ENCODE results near the gene THSD8. TPM values are rescaled to one million over a fixed set of nuclear protein-coding genes. Genes with fewer than 3 reads are reported as not detected.

THSD8 gene
- total RNA-seq, 1 donor from 2014 or later = 8.8 TPM

- Mint-ChIP-seq H3K4me1 (peaks cover 34% of the 10 kb centered on the region), H3K36me3 (no peaks in the 10 kb centered on the region), H3K9me3 (no peaks in the 10 kb centered on the region), H3K27ac (peak overlapping the region; percentile 68), H3K4me3 (no peak overlapping the region), H3K27me3 (ENCODE audit: low read depth) (no peaks in the 10 kb centered on the region)
- DNase-seq (ENCODE audit: low spot score in 2 of 2, unreplicated experiment in 2 of 2) = no peak
- no peak for TF ChIP-seq CTCF (IDR thresholded peaks at IDR 0.05; ENCODE audit: unreplicated experiment)
Measured at GRCh38 chr19:12786141-12786870, 15.6 kb upstream of the THSD8 start.

- peaks cover 34% of the 10 kb centered on the region for H3K4me1 Mint-ChIP-seq
- H3K9me3 Mint-ChIP-seq = no peaks in the 10 kb centered on the region
- peak overlapping the region; percentile 68 for H3K27ac Mint-ChIP-seq
Measured at GRCh38 chr19:12786952-12787351, 14.9 kb upstream of the THSD8 start.

GRCh38 chr19:12787458-12787857 is 14.4 kb upstream of the THSD8 start:
- peaks cover 32% of the 10 kb centered on the region for H3K4me1 Mint-ChIP-seq
- H3K9me3 Mint-ChIP-seq = no peaks in the 10 kb centered on the region
- H3K27me3 Mint-ChIP-seq (ENCODE audit: low read depth) = no peaks in the 10 kb centered on the region
- H3K36me3 Mint-ChIP-seq = no peaks in the 10 kb centered on the region
- TF ChIP-seq CTCF (IDR thresholded peaks at IDR 0.05; ENCODE audit: unreplicated experiment) = no peak
- peak overlapping the region; percentile 99 for H3K27ac Mint-ChIP-seq
- DNase-seq (ENCODE audit: low spot score in 2 of 2, unreplicated experiment in 2 of 2) = no peak
- H3K4me3 Mint-ChIP-seq = no peak overlapping the region

More at GRCh38 chr19:12786952-12787351, 14.9 kb upstream of the THSD8 start:
- H3K4me3 Mint-ChIP-seq = no peak overlapping the region
- TF ChIP-seq CTCF (IDR thresholded peaks at IDR 0.05; ENCODE audit: unreplicated experiment) = no peak
- H3K27me3 Mint-ChIP-seq (ENCODE audit: low read depth) = no peaks in the 10 kb centered on the region
- no peak for DNase-seq (ENCODE audit: low spot score in 2 of 2, unreplicated experiment in 2 of 2)
- H3K36me3 Mint-ChIP-seq = no peaks in the 10 kb centered on the region

GRCh38 chr19:12788042-12788681 is 13.7 kb upstream of the THSD8 start:
- Mint-ChIP-seq H3K4me1 (peaks cover 32% of the 10 kb centered on the region), H3K9me3 (no peaks in the 10 kb centered on the region), H3K27me3 (ENCODE audit: low read depth) (no peaks in the 10 kb centered on the region), H3K36me3 (no peaks in the 10 kb centered on the region), H3K4me3 (peak overlapping the region; percentile 26), H3K27ac (peak overlapping the region; percentile 99)
- TF ChIP-seq CTCF (IDR thresholded peaks at IDR 0.05; ENCODE audit: unreplicated experiment) = no peak
- no peak for DNase-seq (ENCODE audit: low spot score in 2 of 2, unreplicated experiment in 2 of 2)

GRCh38 chr19:12788682-12789097 is 13.2 kb upstream of the THSD8 start:
- H3K9me3 Mint-ChIP-seq = no peaks in the 10 kb centered on the region
- peaks cover 29% of the 10 kb centered on the region for H3K4me1 Mint-ChIP-seq
- H3K4me3 Mint-ChIP-seq = peak overlapping the region; percentile 70

More at GRCh38 chr19:12788682-12789097, 13.2 kb upstream of the THSD8 start:
- Mint-ChIP-seq H3K36me3 (no peaks in the 10 kb centered on the region), H3K27me3 (ENCODE audit: low read depth) (no peaks in the 10 kb centered on the region), H3K27ac (peak overlapping the region; percentile 99)
- DNase-seq (ENCODE audit: low spot score in 2 of 2, unreplicated experiment in 2 of 2) = peak in 1 of 2 experiments; percentile 67
- TF ChIP-seq CTCF (IDR thresholded peaks at IDR 0.05; ENCODE audit: unreplicated experiment) = no peak
